SK-N-SH treated with all-trans-retinoic acid at 6 μM for 48 hours (cell line): ENCODE measurements around the gene CEP350.

Experiments
- ATAC-seq: fragments of 200-7000 bp; cut with Tn5 transposase; 3 replicates; pipeline ENCODE4 v1.9.1; 2020; ENCODE audit warnings: mild to moderate bottlenecking, moderate library complexity
- ARNTL ChIP-seq: fragments of 450-650 bp; formaldehyde crosslinking; IDR thresholded peaks from 2 replicates; pipeline ENCODE4 v1.5.0; 2020; ENCODE audit warnings: low read depth, mild to moderate bottlenecking, moderate library complexity, borderline replicate concordance
- BACH2 ChIP-seq: fragments of 250-450 bp; sonication (Bioruptor Pico); IDR thresholded peaks from 2 replicates; pipeline ENCODE4 v1.9.0; 2021; ENCODE audit warnings: mild to moderate bottlenecking, borderline replicate concordance
- CREB5 ChIP-seq: fragments of 250-450 bp; sonication (Bioruptor Pico); IDR thresholded peaks from 2 replicates; pipeline ENCODE4 v1.5.1; 2020; ENCODE audit warnings: low read depth, mild to moderate bottlenecking, moderate library complexity
- CSRNP3 ChIP-seq: fragments of 250-450 bp; sonication (Bioruptor Pico); IDR thresholded peaks from 2 replicates; pipeline ENCODE4 v1.5.1; 2021; ENCODE audit warnings: mild to moderate bottlenecking, moderate library complexity
- ESRRG ChIP-seq: fragments of 250-450 bp; sonication (Bioruptor Pico); IDR thresholded peaks from 2 replicates; pipeline ENCODE4 v1.6.1; 2021; ENCODE audit warnings: mild to moderate bottlenecking
- ISL1 ChIP-seq: fragments of 250-450 bp; sonication (Bioruptor Pico); IDR thresholded peaks from 2 replicates; pipeline ENCODE4 v2.1.2; 2022; ENCODE audit warnings: mild to moderate bottlenecking, moderate library complexity
- OSR1 ChIP-seq: fragments of 250-450 bp; sonication (Bioruptor Pico); IDR thresholded peaks from 2 replicates; pipeline ENCODE4 v1.8.0; 2022; ENCODE audit warnings: moderate library complexity, mild to moderate bottlenecking, inconsistent platforms
- PATZ1 ChIP-seq: fragments of 250-450 bp; sonication (Bioruptor Pico); IDR thresholded peaks from 2 replicates; pipeline ENCODE4 v1.8.0; 2020; ENCODE audit warnings: mild to moderate bottlenecking, moderate library complexity, borderline replicate concordance
- PPARA ChIP-seq: fragments of 250-450 bp; sonication (Bioruptor Pico); IDR thresholded peaks from 2 replicates; pipeline ENCODE4 v1.5.0; 2020; ENCODE audit warnings: mild to moderate bottlenecking, borderline replicate concordance
- RARB ChIP-seq: fragments of 250-450 bp; sonication (Bioruptor Pico); IDR thresholded peaks from 2 replicates; pipeline ENCODE4 v1.8.0; 2021; ENCODE audit warnings: mild to moderate bottlenecking, moderate library complexity
- SNAI2 ChIP-seq: fragments of 250-450 bp; sonication (Bioruptor Pico); IDR thresholded peaks from 2 replicates; pipeline ENCODE4 v1.5.0; 2020; ENCODE audit warnings: mild to moderate bottlenecking, moderate library complexity
- TCF4 ChIP-seq: fragments of 250-450 bp; sonication (Bioruptor Pico); IDR thresholded peaks from 2 replicates; pipeline ENCODE4 v1.8.0; 2021; ENCODE audit warnings: mild to moderate bottlenecking, moderate library complexity, borderline replicate concordance
- TOX ChIP-seq: fragments of 250-450 bp; sonication (Bioruptor Pico); IDR thresholded peaks from 2 replicates; pipeline ENCODE4 v1.8.0; 2021; ENCODE audit warnings: mild to moderate bottlenecking, moderate library complexity, borderline replicate concordance
- TSHZ2 ChIP-seq: fragments of 250-450 bp; sonication (Bioruptor Pico); IDR thresholded peaks from 2 replicates; pipeline ENCODE4 v1.5.0; 2020; ENCODE audit warnings: mild to moderate bottlenecking, moderate library complexity
- ZC3H10 ChIP-seq: fragments of 250-450 bp; sonication (Bioruptor Pico); IDR thresholded peaks from 2 replicates; pipeline ENCODE4 v1.5.1; 2021; ENCODE audit warnings: mild to moderate bottlenecking, moderate library complexity
- ZFP3 ChIP-seq: fragments of 250-450 bp; sonication (Bioruptor Pico); IDR thresholded peaks from 2 replicates; pipeline ENCODE4 v1.5.0; 2020; ENCODE audit warnings: mild to moderate bottlenecking, moderate library complexity
- ZFP30 ChIP-seq: fragments of 450-650 bp; formaldehyde crosslinking; IDR thresholded peaks from 2 replicates; pipeline ENCODE4 v1.5.0; 2022; ENCODE audit warnings: mild to moderate bottlenecking, moderate library complexity
- ZNF565 ChIP-seq: fragments of 450-650 bp; formaldehyde crosslinking; conservative IDR thresholded peaks from 2 replicates; pipeline ENCODE4 v1.5.0; 2020; ENCODE audit warnings: low read depth, mild to moderate bottlenecking, moderate library complexity
- ZNF70 ChIP-seq: fragments of 450-650 bp; formaldehyde crosslinking; IDR thresholded peaks from 2 replicates; pipeline ENCODE4 v1.5.0; 2020; ENCODE audit warnings: mild to moderate bottlenecking, moderate library complexity

CEP350 gene

GRCh38 chr1:179971563-179972496 is 17.2 kb downstream of the CEP350 start:
- TF ChIP-seq TSHZ2 (CRISPR knock-in tag) (no peak), ZFP3 (CRISPR knock-in tag) (no peak), PPARA (CRISPR knock-in tag) (no peak), TCF4 (CRISPR knock-in tag) (no peak; the same call in 1 of the 2 replicates), ESRRG (CRISPR knock-in tag) (no peak), BACH2 (CRISPR knock-in tag) (no peak), TOX (CRISPR knock-in tag) (no peak), ZFP30 (no peak), SNAI2 (CRISPR knock-in tag) (no peak), ZC3H10 (no peak), ISL1 (CRISPR knock-in tag) (no peak), PATZ1 (CRISPR knock-in tag) (no peak), CREB5 (CRISPR knock-in tag) (no peak), RARB (CRISPR knock-in tag) (no peak), OSR1 (CRISPR knock-in tag) (no peak), CSRNP3 (CRISPR knock-in tag) (no peak), ZNF70 (CRISPR knock-in tag) (no peak), ARNTL (CRISPR knock-in tag) (no peak)
- ATAC-seq = peak; percentile 62; the same call in 2 of the 3 replicates

- TF ChIP-seq PATZ1 (CRISPR knock-in tag) = no peak
- TF ChIP-seq ARNTL (CRISPR knock-in tag) = no peak
- TF ChIP-seq ZNF565 (CRISPR knock-in tag) = no peak
- TF ChIP-seq, all 23 proteins: peak for 0
- no peak for ATAC-seq
Observed at GRCh38 chr1:179973198-179974110, 18.8 kb downstream of the CEP350 start.
